ENCODE results near the gene SUMO3.

The SUMO3 gene

DNA sequence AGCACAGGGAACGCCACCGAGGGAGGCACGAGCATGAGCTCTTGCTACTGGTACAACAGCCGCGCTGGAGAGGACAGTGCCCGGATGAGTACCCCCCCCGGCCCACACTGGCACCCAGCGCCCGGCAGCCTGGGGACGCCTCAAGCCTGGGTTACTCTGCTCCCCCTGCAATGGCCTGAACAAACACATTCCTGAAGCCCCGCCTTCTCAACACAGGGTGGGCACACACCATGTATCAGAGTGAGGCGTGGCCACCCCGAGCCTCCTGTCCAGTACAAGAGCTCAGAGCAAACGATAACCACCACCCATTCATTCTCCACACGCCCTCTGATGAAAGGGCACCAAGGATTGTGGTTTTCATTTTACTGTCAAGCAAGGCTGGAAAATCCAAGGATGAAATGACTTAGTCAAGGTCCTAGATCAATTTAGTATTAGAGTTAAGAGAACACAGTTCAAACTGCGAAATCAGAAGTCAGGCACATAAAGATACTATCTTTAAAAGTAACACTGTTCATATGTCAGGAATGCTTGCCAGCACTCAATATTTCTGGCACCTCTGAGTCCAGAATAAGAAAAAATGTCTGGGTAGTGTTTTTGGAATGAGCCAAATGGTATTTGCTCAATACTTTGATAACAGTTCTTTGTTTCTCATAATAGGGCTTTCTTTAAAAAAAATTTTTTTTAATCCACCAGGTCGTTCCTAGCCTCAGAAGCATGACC is 38.3 kb downstream of the SUMO3 start:
- DNase-seq (ENCODE audit: low read depth in 2 of 2) = no peak

DNA sequence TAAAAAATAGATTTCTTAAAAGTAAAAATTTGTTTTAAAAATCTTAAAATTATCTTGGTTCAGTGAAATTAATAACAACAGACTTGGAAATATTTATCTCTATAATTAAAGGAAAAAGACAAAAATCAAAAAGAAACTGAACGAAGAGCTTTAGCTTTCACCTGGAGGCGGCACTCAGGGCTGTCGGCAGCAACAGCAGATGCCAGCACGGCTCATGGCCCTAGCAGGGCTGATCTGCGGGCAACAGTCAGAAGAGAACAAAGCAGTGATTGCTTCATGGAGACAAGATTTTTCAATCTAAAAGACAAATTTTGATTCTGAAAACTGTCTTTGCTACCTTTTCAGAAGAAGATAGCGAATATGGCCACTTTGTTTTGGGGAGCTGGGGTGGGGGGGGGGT is 38.9 kb downstream of the SUMO3 start:
- no peak for DNase-seq (ENCODE audit: low read depth in 2 of 2)

DNA sequence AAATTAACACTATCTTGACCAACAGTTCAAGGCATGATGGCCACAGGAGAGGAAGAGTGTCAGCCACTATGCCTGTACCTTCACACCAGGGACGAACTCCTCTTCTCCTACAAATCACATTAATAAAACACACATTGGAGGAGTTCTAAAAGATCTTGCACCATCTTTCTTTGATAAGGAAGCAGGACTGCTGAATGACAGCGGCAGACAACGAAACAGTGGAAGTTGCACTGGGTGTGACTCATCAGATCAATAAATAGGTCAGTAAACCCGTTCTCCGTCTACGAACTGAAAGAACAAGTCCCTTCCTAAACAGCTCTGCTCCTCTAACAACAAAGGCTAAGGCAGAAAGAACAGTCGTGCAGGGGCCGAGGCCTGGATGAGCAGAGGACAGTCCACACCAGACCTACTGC is 39.4 kb downstream of the SUMO3 start:
- no peak for DNase-seq (ENCODE audit: low read depth in 2 of 2)

DNA sequence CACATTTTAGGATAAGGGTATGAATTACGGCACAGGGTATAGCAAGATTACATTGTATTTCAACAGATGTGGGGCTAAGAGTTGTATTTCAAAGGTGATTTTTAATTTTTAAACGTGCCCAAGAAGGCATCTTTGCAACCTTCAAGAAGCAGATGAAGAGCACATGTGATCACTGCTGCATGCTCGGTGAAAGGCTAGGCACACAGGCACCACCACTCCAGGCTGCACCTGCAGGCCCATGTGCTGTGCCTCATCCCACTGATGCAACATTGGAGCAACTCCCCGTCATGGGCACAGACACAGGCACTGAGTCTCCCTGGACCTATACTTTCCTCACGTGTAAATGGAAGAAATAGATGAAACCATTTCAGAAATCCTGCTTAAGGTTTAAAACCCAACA is 39.8 kb downstream of the SUMO3 start:
- DNase-seq (ENCODE audit: low read depth in 2 of 2) = no peak

DNA sequence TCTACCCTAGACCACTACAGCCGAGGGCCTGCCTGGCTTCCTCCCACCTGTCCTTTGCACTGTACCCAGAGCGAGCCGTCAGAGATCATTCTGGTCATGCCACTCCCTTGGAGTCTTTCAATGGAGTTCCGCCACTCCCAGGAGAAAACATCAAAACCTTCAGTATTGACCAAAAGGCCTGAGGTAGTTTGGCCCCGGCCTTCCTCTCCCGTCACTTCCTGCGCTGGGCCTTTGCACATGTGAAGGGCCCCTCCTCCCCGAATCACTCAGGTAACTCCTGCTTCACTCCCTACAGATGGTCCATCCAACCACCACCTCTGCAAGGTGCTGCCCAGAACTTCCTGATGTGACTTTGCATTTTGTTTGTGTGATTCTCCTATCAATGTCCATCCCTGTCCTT is 42.9 kb downstream of the SUMO3 start:
- no peak for DNase-seq (ENCODE audit: low read depth in 2 of 2)

DNA sequence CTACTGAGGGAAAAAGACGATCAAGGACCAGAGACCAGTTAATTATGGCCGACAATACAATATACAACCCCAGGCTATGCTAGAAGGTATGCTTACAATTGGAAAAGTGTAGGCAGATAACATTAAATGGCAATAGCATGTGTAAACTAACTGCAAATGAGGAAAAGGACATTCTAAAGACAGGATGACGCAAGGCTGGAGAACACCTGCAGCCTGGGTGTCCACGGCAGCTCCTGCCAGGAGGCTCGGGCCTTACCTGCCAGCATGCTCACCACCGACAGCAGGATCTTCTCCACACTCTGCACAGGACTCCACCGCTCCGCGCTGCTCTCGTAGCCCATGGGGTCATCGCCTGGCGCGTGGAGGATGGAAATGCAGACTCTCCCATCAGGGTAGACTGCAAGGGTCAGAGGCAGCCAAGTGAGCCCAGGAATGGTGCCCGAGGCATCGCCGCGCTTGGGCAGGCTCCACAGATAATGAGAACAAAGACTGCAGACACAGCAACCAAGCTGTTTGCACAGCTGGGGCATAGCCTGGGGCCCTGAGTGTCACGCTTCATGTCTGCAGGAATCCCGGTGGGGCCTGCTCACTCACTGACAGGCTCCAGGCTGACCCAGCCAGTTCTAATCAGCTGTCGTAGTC is 44.5 kb downstream of the SUMO3 start:
- DNase-seq (ENCODE audit: low read depth in 2 of 2) = no peak

DNA sequence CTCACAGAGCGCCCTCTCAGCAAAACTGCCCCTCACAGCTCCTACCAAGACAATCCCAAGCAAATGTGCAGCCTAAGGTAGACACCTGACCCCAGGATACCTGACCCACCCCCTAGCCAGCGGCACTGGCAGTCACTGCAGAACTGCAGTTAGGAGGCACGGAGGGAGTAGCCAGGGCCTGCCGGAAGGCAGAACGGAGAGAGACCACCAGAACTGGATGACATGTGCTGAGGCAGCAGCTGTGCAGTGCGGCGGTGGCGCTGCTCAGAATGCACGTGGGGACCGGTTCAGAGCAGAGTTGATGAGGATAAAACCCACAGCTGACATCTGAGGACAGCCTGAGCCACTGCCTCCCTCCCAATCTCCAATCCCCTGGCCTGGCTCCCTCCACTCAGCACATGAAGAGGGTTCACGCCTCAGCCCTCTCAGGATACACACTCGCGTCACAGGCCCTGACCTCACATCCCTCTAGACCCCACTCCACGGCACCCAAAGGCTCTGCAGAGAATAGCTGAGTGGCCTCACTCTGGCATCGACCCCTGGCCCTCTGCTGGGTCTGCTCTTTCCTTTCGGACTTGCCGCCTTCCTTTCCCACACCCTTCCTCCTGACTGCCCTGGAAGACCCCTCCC is 45.9 kb downstream of the SUMO3 start:
- no peak for DNase-seq (ENCODE audit: low read depth in 2 of 2)

DNA sequence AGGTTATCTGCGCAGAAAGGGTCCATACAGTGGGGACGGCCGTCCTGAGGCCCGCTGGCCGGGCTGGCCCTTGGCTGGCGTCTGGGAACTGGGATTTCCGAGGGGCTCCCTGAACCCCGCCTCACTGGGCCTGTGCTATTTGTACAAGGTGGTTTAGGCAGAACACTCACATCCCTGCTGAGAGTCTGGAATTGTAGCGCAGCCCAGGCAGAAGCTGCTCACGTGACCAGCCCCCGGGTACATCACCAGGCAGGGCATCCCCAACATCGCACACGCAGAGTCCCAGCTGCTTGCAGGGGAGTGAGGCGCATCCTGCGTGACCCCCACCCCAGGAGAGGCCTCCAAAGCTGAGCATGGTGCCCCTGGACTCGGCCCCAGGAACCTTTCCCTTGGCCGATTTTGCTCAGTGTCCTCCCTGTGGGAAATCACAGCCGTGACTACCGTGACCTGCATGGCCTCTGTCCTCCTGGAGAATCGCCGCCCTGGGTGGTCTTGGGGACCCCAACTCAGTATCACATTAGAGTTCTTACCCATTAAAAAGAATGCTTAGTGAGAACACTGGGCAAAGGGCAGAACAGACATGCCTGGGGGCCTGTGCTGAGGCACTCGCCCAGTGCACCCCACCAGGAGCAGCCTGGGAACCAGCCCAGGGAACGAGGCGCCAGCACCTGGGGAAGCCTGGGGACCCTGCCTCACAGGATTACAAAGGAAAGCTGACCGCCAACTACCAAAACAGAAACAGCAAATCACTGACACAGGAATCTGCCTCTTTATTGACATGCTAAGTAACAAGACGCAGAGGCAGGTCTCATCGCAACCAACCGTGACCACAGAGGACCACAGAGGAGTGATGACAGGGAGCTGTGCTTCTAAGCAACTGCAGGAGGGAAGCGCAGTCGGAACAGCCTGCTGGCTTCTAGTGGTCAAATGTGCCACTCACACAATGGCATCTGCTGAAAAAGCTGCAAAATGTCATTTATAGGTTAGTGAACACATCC is 49.7 kb downstream of the SUMO3 start:
- no peak for DNase-seq (ENCODE audit: low read depth in 2 of 2)

DNA sequence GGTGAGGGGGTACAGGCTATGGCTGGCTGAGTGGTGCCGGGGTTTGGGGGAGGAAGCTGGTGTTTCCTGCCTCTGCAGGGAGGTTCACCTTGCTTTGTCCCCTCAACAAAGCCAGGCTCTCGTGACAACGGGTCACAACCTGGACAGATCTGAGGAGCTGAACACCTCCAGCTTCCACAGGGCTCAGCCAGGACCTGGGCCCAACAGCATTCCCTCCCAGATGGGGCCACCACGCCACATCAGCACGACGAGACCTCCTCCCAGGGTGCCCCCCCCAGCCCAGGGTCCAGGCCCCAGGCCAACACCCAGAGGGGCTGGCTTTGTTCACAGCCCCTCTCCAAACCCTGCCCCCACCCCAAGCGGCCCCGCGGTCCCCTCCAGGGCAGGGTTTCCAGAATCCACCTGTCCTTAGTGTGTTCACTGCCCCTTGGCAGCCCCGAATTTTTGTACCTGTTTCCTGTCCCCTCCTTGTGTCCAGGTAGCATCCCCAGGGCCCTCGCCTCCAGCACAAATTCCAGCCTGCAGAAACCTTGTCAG is 51.0 kb downstream of the SUMO3 start:
- DNase-seq (ENCODE audit: low read depth in 2 of 2) = no peak

DNA sequence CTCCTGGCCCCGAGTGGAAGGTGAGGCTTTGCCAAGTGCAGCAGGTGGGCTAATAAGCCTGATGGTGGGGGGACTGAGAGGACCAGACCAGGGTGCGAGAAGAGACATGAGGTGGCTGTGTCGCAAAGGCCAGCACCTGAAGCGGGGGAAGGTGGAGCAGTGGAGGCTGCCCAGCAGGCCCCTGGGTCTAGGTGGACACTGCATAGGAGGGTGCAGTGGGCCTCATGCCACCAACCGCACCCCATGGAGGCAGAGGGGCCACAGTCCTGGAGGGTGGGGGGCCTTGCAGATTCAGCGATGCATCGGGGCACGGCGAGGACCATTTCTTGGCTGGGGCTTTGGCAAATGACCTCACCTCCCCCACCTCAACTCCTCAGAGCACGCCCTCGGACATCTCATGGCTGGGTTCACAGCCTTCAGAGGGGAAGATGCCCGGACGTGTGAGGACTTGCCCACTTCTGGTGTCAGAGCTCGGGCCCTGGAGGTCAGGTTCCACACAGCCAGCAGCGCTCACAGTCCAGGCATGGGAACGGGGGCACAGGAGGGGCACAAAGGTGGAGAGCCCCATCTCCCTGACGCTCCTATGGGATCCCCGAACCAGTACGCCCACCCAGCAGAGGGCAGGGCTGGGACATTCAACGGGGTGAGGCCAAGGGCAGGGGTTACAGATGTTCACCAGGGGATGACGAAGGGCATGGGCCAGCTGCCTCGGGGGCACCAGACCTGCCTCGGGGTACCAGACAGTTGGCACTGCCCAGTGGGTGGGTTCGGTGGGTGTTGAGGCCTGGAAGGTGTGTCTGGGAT is 51.6 kb downstream of the SUMO3 start:
- DNase-seq (ENCODE audit: low read depth in 2 of 2) = no peak

DNA sequence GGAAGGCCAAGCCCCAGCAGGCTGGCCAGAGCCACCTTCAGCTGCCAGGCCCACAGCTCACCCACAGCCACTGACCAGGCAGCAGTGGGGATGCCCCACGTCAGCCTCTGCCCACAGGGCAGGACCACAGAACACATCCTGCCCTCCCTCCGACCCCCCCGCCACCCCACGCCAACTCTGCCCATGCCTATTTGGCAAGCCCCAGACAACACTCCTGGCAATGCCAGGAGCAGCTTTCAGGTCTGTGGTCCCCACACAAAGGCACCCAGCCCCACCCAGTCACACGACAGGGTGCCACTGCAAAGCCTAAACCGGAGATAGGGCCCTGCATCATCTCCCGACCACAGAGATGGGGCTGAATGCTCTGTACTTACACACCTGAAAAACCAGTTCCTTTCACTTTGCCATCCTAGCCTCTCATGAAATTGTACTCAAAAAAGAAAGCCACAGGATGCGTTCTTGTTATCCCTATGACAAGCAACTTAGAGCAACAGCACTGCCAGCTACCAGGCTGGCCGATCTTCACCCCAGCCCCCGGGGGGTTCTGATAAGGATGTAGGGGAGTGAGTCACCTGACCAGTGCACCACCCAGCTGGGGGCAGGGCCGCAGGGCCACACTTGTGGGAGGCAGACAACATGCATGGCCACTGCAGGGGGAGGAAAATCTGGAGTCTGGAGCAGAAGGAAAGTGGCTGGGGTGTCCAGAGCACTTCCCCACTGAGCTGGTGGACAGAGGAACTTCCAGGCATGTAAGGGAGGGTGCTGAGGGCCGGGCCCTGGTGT is 52.4 kb downstream of the SUMO3 start:
- no peak for DNase-seq (ENCODE audit: low read depth in 2 of 2)

DNA sequence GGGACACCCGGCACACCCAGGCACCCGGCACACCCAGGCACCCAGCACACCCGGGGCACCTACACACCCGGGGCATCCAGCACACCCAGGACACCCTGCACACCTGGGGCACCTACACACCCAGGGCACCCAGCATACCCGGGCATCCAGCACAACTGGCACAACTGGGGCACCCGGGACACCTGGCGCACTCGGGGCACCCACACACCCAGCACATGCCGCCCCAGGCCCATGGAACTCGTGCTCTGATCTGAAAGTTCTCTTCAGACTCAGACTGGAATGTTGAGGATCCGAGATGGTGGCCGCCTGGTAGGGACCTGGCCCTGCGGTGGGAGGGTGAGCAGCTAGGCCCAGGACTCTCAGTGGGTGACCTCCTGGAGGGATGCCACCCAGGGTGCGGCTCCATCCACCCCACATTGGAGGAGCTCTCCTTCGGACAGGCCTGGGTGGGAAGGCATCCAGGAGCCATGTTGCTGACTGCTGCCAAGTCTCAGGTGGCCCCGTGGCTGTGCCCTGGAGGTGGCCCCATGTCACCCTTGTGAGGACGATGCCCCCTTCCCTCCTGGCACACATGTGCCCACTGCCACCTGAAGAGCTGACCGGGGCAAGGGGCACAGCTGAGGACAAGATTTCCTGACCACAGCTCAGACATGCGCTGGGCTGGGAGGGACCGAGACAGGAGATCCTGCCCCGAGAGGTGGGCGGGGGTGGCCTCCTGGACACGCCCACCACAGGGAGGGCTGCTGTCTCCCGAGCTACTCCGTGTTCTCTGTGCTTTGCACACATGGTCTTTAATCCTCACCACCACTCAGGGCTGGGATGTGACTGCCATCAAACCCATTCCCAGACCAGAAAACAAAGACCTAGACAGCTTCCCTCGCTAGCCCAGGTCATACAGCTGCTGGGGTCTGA is 53.3 kb downstream of the SUMO3 start:
- no peak for DNase-seq (ENCODE audit: low read depth in 2 of 2)

DNA sequence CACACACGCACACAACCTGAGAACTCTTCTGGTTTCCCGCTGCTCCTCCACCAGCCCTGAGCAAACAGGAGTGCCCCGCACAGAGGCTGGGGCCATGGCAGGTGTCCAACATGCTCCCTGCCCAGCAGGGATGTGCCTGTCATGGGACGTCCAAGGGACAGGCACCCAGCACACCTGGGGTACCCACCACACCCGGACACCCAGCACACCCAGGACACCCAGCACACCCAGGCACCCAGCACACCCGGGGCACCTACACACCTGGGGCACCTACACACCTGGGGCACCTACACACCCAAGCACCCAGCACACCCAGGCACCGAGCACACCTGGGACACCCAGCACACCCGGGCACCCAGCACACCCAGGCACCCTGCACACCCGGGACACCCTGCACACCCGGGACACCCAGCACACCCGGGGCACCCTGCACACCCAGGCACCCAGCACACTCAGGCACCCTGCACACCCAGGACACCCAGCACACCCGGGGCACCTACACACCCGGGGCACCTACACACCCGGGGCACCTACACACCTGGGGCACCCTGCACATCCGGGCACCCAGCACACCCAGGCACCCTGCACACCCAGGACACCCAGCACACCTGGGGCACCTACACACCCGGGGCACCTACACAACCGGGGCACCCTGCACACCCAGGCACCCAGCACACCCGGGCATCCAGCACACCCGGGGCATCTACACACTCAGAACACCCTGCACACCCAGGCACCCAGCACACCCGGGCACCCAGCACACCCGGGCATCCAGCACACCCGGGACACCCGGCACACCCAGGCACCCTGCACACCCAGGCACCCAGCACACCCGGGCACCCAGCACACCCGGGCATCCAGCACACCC is 54.2 kb downstream of the SUMO3 start:
- no peak for DNase-seq (ENCODE audit: low read depth in 2 of 2)

DNA sequence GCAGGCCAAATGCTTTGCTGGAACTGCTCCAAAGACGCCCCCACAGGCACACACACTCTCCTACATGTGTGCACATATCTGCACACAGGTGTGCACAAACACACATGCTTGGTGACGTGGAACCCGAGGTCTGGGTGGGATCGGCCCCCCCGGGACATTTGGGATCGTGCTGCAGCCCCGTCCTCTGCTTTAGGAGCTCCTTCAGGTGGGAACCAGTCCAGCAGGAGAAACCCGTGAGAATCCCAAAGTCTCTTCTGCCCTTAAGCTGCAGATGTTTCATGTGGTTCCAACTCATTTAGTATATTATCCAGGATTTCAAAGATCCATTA is 54.8 kb downstream of the SUMO3 start:
- no peak for DNase-seq (ENCODE audit: low read depth in 2 of 2)

DNA sequence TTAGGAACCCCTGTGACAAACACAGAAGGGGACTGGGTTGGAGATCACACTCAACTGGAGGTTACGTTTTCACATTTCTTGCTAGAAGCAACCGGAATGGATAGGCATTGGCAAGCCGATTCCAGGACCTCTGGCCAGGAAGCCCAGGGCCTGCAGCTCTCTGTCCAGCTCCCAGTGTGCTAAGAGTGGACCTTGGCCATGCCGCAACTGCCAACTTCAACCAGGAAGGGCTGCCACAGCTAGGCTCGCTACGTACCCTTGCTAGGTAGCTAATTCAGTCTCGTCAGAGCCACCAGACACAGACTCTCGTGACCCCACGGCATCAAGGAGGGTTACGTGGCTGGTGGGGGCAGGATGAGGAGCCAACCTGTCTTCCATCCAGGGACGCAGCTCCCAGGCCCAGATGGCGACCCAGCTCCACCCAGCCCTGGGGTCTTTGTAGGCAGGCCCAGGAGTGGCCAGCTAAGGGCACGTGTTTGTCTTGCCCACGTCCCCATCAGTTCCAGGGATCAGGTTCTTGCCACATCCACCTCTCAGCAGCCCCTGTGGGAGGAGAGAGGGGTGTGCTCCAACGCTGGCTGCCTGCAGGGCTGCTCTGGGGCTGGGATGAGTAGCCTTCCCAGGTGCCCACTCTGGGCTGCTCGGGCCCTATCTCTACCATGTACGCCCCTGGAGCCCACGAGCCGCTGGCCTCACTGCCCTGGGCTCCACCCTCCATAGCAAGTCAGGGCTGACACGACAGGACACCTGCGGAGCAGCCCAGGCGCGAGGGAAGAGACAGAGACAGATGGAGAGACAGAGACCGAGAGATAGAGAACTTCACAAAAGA is 55.4 kb downstream of the SUMO3 start:
- no peak for DNase-seq (ENCODE audit: low read depth in 2 of 2)

DNA sequence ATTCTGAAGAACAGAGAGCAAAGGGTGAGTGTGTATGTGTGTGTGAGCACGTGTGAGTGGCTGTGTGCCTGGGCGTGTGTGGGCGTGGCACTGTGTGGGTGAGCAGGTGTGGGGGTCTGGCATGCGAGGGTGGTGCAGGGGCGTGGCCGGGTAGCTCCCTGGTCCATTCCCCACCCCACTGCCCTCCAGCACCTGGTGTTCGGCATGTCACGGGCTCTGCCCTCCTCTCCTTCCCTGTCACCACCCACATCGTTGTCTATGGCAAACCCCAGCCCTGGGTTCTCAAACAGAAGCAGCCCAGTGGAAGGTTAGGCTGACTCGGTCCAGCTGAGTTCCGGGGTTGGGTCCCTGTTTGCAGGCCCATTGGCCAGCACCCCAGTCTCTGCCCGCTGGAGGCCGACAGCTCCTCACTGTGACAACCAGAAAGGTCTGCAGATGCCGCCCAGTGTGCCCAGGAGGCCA is 56.1 kb downstream of the SUMO3 start:
- DNase-seq (ENCODE audit: low read depth in 2 of 2) = no peak
